WTC11 (cell line): ENCODE data around the gene RIPOR1. TPM values are rescaled to one million over a fixed set of nuclear protein-coding genes. Genes with fewer than 3 reads are reported as not detected.

Source experiments
- ATAC-seq: fragments of 200-7000 bp; cut with Tn5 transposase; 2 replicates; pipeline ENCODE4 v1.10.0; 2021; ENCODE audit warnings: mild to moderate bottlenecking, moderate library complexity
- CTCF ChIA-PET: fragments of 300-600 bp; sonication (Branson Sonifier 250); formaldehyde crosslinking; loops from one replicate; lab custom pipeline; 2021; ENCODE audit warnings: antibody characterized with exemption; lab: Charles Lee
- POLR2A ChIA-PET: fragments of 350-600 bp; sonication (Branson Sonifier 250); formaldehyde crosslinking; loops from one replicate; lab custom pipeline; 2021; ENCODE audit warnings: antibody characterized with exemption; lab: Charles Lee
- DNase-seq: peaks from one replicate; pipeline ENCODE4 v3.0.0; 2021; ENCODE audit warnings: low spot score
- H3K27ac Mint-ChIP-seq: 2 replicates; pipeline ENCODE4 v1.8.0; 2021; ENCODE audit warnings: mixed read lengths
- H3K27me3 Mint-ChIP-seq: 2 replicates; pipeline ENCODE4 v1.8.0; 2021; ENCODE audit warnings: low read depth, mild to moderate bottlenecking, moderate library complexity, mixed read lengths
- H3K36me3 Mint-ChIP-seq: 2 replicates; pipeline ENCODE4 v1.8.0; 2021; ENCODE audit warnings: mixed read lengths
- H3K4me1 Mint-ChIP-seq: 2 replicates; pipeline ENCODE4 v1.8.0; 2022; ENCODE audit warnings: mixed read lengths
- H3K4me3 Mint-ChIP-seq: 2 replicates; pipeline ENCODE4 v1.8.0; 2021; ENCODE audit warnings: mild to moderate bottlenecking, moderate library complexity, mixed read lengths
- H3K9me3 Mint-ChIP-seq: 2 replicates; pipeline ENCODE4 v1.8.0; 2021; ENCODE audit warnings: mixed read lengths
- CTCF ChIP-seq: fragments of 200-600 bp; IDR thresholded peaks from 2 replicates; pipeline ENCODE4 v1.8.0; 2022; ENCODE audit warnings: antibody characterized with exemption
- ELF4 ChIP-seq: sonication (generic); formaldehyde crosslinking; IDR thresholded peaks from 2 replicates; pipeline ENCODE4 v1.8.1; 2022; ENCODE audit warnings: low read depth, mild to moderate bottlenecking, moderate library complexity, missing genetic modification reagents
- ETV6 ChIP-seq: sonication (generic); formaldehyde crosslinking; IDR thresholded peaks from 2 replicates; pipeline ENCODE4 v1.8.1; 2022; ENCODE audit warnings: mild to moderate bottlenecking, missing genetic modification reagents
- FOXK1 ChIP-seq: sonication (generic); formaldehyde crosslinking; IDR thresholded peaks from 2 replicates; pipeline ENCODE4 v1.8.0; 2022; ENCODE audit warnings: mild to moderate bottlenecking, moderate library complexity, missing genetic modification reagents
- GABPB1 ChIP-seq: sonication (generic); formaldehyde crosslinking; IDR thresholded peaks from 2 replicates; pipeline ENCODE4 v1.8.1; 2023; ENCODE audit warnings: mild to moderate bottlenecking, missing genetic modification reagents
- GRHL2 ChIP-seq: fragments of 250-450 bp; sonication (Bioruptor Pico); IDR thresholded peaks from 2 replicates; pipeline ENCODE4 v1.8.0; 2022; ENCODE audit warnings: mild to moderate bottlenecking, moderate library complexity; ENCODE audit not compliant: insufficient replicate concordance, severe bottlenecking
- JUN ChIP-seq: sonication (generic); formaldehyde crosslinking; IDR thresholded peaks from 2 replicates; pipeline ENCODE4 v1.8.0; 2023; ENCODE audit warnings: mild to moderate bottlenecking, missing genetic modification reagents
- NFATC4 ChIP-seq: fragments of 250-450 bp; sonication (Bioruptor Pico); IDR thresholded peaks from 2 replicates; pipeline ENCODE4 v1.9.0; 2021; ENCODE audit warnings: mild to moderate bottlenecking
- RELA ChIP-seq: sonication (generic); formaldehyde crosslinking; IDR thresholded peaks from 2 replicates; pipeline ENCODE4 v1.8.1; 2022; ENCODE audit warnings: missing genetic modification reagents, mild to moderate bottlenecking, borderline replicate concordance
- RORB ChIP-seq: fragments of 250-450 bp; sonication (Bioruptor Pico); IDR thresholded peaks from 2 replicates; pipeline ENCODE4 v1.9.0; 2021; ENCODE audit warnings: mild to moderate bottlenecking
- SP1 ChIP-seq: sonication (generic); formaldehyde crosslinking; conservative IDR thresholded peaks from 2 replicates; pipeline ENCODE4 v1.8.1; 2022; ENCODE audit warnings: missing genetic modification reagents
- STAT6 ChIP-seq: sonication (generic); formaldehyde crosslinking; conservative IDR thresholded peaks from 2 replicates; pipeline ENCODE4 v1.8.1; 2023; ENCODE audit warnings: mild to moderate bottlenecking, low read depth, missing genetic modification reagents, moderate library complexity
- TEAD1 ChIP-seq: sonication (generic); formaldehyde crosslinking; IDR thresholded peaks from 2 replicates; pipeline ENCODE4 v1.8.0; 2022; ENCODE audit warnings: mild to moderate bottlenecking, missing genetic modification reagents
- ZNF317 ChIP-seq: sonication (generic); formaldehyde crosslinking; IDR thresholded peaks from 2 replicates; pipeline ENCODE4 v1.8.1; 2023; ENCODE audit warnings: low read depth, mild to moderate bottlenecking, moderate library complexity, missing genetic modification reagents, borderline replicate concordance
- total RNA-seq: library from RNA; stranded (reverse); gene quantifications from 3 replicates; pipeline ENCODE4 v1.2.3, GENCODE V29; 2021
- TF ChIP-seq, protein P1 (sequence below): fragments of 250-450 bp; sonication (Bioruptor Pico); IDR thresholded peaks from 2 replicates; pipeline ENCODE4 v1.9.0; 2021; ENCODE audit warnings: moderate library complexity, mild to moderate bottlenecking, inconsistent platforms, borderline replicate concordance
- TF ChIP-seq, protein P2 (sequence below): fragments of 250-450 bp; sonication (Bioruptor Pico); IDR thresholded peaks from 2 replicates; pipeline ENCODE4 v2.1.2; 2022; ENCODE audit warnings: mild to moderate bottlenecking, moderate library complexity
- TF ChIP-seq, protein P3 (sequence below): sonication (generic); formaldehyde crosslinking; IDR thresholded peaks from 2 replicates; pipeline ENCODE4 v1.8.1; 2023; ENCODE audit warnings: mild to moderate bottlenecking, missing genetic modification reagents
- TF ChIP-seq, protein P4 (sequence below): sonication (generic); formaldehyde crosslinking; IDR thresholded peaks from 2 replicates; pipeline ENCODE4 v1.8.1; 2023; ENCODE audit warnings: mild to moderate bottlenecking, missing genetic modification reagents
- TF ChIP-seq, protein P5 (sequence below): sonication (generic); formaldehyde crosslinking; IDR thresholded peaks from 2 replicates; pipeline ENCODE4 v1.8.1; 2023; ENCODE audit warnings: mild to moderate bottlenecking, moderate library complexity, missing genetic modification reagents
- TF ChIP-seq, protein P6 (sequence below): sonication (generic); formaldehyde crosslinking; IDR thresholded peaks from 2 replicates; pipeline ENCODE4 v1.8.1; 2023; ENCODE audit warnings: mild to moderate bottlenecking, missing genetic modification reagents, moderate library complexity

The RIPOR1 gene
- total RNA-seq, 1 experiment from 2014 or later, result 14.9 TPM

DNA sequence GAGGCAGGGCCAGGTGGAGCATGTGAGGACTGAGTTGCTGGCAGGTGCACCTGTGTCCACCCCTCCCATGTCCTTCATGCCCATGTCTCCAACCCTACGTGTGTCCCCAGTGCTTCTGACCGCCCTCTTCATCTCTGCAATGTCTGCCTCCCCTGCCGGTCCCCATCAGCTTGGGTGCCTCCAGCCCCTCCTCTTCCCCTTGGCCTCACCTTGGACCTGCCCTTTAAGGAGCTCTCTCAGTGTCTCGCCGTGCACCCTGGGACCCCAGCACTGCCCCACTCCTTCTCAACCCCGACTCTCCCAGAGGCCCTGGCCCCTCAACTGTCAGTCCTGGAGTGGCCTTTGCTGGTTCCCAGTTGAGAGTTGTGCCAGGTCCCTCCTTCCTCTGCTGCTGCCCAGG, 15.0 kb downstream of the RIPOR1 start (continued):
- TF ChIP-seq GABPB1, result no peak
- no peak for TF ChIP-seq STAT6
- no peak for TF ChIP-seq NFATC4 (CRISPR knock-in tag)
- TF ChIP-seq, protein P1, sequence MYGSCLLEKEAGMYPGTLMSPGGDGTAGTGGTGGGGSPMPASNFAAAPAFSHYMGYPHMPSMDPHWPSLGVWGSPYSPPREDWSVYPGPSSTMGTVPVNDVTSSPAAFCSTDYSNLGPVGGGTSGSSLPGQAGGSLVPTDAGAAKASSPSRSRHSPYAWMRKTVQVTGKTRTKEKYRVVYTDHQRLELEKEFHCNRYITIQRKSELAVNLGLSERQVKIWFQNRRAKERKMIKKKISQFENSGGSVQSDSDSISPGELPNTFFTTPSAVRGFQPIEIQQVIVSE (CRISPR knock-in tag), result no peak
- TF ChIP-seq, protein P2, sequence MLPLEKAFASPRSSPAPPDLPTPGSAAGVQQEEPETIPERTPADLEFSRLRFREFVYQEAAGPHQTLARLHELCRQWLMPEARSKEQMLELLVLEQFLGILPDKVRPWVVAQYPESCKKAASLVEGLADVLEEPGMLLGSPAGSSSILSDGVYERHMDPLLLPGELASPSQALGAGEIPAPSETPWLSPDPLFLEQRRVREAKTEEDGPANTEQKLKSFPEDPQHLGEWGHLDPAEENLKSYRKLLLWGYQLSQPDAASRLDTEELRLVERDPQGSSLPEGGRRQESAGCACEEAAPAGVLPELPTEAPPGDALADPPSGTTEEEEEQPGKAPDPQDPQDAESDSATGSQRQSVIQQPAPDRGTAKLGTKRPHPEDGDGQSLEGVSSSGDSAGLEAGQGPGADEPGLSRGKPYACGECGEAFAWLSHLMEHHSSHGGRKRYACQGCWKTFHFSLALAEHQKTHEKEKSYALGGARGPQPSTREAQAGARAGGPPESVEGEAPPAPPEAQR (CRISPR knock-in tag), result no peak
- TF ChIP-seq, protein P3, sequence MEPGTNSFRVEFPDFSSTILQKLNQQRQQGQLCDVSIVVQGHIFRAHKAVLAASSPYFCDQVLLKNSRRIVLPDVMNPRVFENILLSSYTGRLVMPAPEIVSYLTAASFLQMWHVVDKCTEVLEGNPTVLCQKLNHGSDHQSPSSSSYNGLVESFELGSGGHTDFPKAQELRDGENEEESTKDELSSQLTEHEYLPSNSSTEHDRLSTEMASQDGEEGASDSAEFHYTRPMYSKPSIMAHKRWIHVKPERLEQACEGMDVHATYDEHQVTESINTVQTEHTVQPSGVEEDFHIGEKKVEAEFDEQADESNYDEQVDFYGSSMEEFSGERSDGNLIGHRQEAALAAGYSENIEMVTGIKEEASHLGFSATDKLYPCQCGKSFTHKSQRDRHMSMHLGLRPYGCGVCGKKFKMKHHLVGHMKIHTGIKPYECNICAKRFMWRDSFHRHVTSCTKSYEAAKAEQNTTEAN (CRISPR knock-in tag), result no peak
- TF ChIP-seq ELF4 (CRISPR knock-in tag), result no peak
- TF ChIP-seq, protein P4, sequence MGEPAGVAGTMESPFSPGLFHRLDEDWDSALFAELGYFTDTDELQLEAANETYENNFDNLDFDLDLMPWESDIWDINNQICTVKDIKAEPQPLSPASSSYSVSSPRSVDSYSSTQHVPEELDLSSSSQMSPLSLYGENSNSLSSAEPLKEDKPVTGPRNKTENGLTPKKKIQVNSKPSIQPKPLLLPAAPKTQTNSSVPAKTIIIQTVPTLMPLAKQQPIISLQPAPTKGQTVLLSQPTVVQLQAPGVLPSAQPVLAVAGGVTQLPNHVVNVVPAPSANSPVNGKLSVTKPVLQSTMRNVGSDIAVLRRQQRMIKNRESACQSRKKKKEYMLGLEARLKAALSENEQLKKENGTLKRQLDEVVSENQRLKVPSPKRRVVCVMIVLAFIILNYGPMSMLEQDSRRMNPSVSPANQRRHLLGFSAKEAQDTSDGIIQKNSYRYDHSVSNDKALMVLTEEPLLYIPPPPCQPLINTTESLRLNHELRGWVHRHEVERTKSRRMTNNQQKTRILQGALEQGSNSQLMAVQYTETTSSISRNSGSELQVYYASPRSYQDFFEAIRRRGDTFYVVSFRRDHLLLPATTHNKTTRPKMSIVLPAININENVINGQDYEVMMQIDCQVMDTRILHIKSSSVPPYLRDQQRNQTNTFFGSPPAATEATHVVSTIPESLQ (CRISPR knock-in tag), result no peak

- peaks cover 37% of the 10 kb centered on the region for H3K27me3 Mint-ChIP-seq
- ChIA-PET POLR2A (interaction anchor here (1.3 kb wide), 1 partner anchor 104 kb away, joined by 3 read pairs; no protein-coding TSS in a partner anchor), CTCF (interaction anchor here (0.5 to 6.1 kb wide), 16 partner anchors 11 to 1705 kb away, joined by 3 to 137 read pairs (median 5); partner anchors contain the start of genes ACD, C16orf86, CARMIL2 and CTCF)
- no peaks in the 10 kb centered on the region for H3K9me3 Mint-ChIP-seq
- no peak overlapping the region for H3K27ac Mint-ChIP-seq
- peaks cover 8% of the 10 kb centered on the region for H3K4me1 Mint-ChIP-seq
- peaks cover 2% of the 10 kb centered on the region; the same call in 1 of the 2 replicates for H3K36me3 Mint-ChIP-seq
- no peak for ATAC-seq
- no peak for DNase-seq
- no peak overlapping the region for H3K4me3 Mint-ChIP-seq
- no peak for TF ChIP-seq FOXK1
- TF ChIP-seq TEAD1 (CRISPR knock-in tag), result no peak
- TF ChIP-seq, protein P5, sequence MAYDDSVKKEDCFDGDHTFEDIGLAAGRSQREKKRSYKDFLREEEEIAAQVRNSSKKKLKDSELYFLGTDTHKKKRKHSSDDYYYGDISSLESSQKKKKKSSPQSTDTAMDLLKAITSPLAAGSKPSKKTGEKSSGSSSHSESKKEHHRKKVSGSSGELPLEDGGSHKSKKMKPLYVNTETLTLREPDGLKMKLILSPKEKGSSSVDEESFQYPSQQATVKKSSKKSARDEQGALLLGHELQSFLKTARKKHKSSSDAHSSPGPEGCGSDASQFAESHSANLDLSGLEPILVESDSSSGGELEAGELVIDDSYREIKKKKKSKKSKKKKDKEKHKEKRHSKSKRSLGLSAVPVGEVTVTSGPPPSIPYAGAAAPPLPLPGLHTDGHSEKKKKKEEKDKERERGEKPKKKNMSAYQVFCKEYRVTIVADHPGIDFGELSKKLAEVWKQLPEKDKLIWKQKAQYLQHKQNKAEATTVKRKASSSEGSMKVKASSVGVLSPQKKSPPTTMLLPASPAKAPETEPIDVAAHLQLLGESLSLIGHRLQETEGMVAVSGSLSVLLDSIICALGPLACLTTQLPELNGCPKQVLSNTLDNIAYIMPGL (CRISPR knock-in tag), result no peak
- TF ChIP-seq, protein P6, sequence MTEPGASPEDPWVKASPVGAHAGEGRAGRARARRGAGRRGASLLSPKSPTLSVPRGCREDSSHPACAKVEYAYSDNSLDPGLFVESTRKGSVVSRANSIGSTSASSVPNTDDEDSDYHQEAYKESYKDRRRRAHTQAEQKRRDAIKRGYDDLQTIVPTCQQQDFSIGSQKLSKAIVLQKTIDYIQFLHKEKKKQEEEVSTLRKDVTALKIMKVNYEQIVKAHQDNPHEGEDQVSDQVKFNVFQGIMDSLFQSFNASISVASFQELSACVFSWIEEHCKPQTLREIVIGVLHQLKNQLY (CRISPR knock-in tag), result no peak
- TF ChIP-seq ZNF317 (CRISPR knock-in tag), result no peak
- no peak for TF ChIP-seq RORB (CRISPR knock-in tag)
- no peak for TF ChIP-seq GRHL2
- TF ChIP-seq SP1 (CRISPR knock-in tag), result no peak
- TF ChIP-seq ETV6 (CRISPR knock-in tag), result no peak
- TF ChIP-seq RELA (CRISPR knock-in tag), result no peak
- no peak for TF ChIP-seq JUN
- TF ChIP-seq CTCF, result no peak
Observed at GRCh38 chr16:67544329-67544841, 15.8 kb downstream of the RIPOR1 start.
